ENCODE results near the gene GARNL3. TPM values are rescaled to one million over a fixed set of nuclear protein-coding genes. Genes with fewer than 3 reads are reported as not detected.

GARNL3 gene
- total RNA-seq, 1 donor from 2014 or later = 5.4 TPM

- Histone ChIP-seq H3K4me1 (ENCODE audit: insufficient read depth, low read length) (peaks cover 10% of the 10 kb centered on the region), H3K79me2 (ENCODE audit: insufficient read depth, low read length) (peaks cover 15% of the 10 kb centered on the region), H3K4me2 (ENCODE audit: low read length) (peak within 1 kb of the TSS; percentile 91), H2AFZ (ENCODE audit: low read depth, low read length) (peak within 1 kb of the TSS; percentile 78), H3K4me3 (ENCODE audit: insufficient read depth, low read depth, low read length) (peak within 1 kb of the TSS; percentile 58), H4K20me1 (ENCODE audit: insufficient read depth, low read length) (peaks cover 16% of the 10 kb centered on the region), H3K27me3 (ENCODE audit: insufficient read depth, low read length) (peaks cover 23% of the 10 kb centered on the region), H3K9ac (ENCODE audit: low read length) (peak within 1 kb of the TSS; percentile 74), H3K27ac (ENCODE audit: low read depth, low read length) (peak within 1 kb of the TSS; percentile 34), H3K9me3 (ENCODE audit: insufficient read depth, low read depth, low read length) (no peaks in the 10 kb centered on the region), H3K36me3 (ENCODE audit: insufficient read depth, low read length) (no peaks in the 10 kb centered on the region)
- Mint-ChIP-seq H3K4me1 (ENCODE audit: low read depth, unreplicated experiment) (peaks cover 5% of the 10 kb centered on the region), H3K9me3 (ENCODE audit: unreplicated experiment) (no peaks in the 10 kb centered on the region), H3K4me3 (ENCODE audit: unreplicated experiment) (peak within 1 kb of the TSS; percentile 81), H3K27ac (ENCODE audit: unreplicated experiment) (no peak within 1 kb of the TSS), H3K36me3 (ENCODE audit: low read depth, unreplicated experiment) (peaks cover 3% of the 10 kb centered on the region), H3K27me3 (ENCODE audit: low read depth, unreplicated experiment) (peaks cover 2% of the 10 kb centered on the region)
- DNase-seq (ENCODE audit: low read depth) = peak; percentile 96
- peak; percentile 60 for FAIRE-seq
- TF ChIP-seq CTCF (IDR thresholded peaks at IDR 0.05; ENCODE audit: insufficient read depth, low read depth, low read length) (no peak), EZH2 (IDR thresholded peaks at IDR 0.05; ENCODE audit: insufficient read depth, low read length) (no peak)
Measured at GRCh38 chr9:127396808-127397645, 132.5 kb downstream of the GARNL3 start, which contains the start of gene SLC2A8. SLC2A8 (plus strand) TSS chr9:127397169; CDS start chr9:127397231, 62 bp downstream.

- Histone ChIP-seq H2AFZ (ENCODE audit: low read depth, low read length) (peak overlapping the region; percentile 78), H3K27me3 (ENCODE audit: insufficient read depth, low read length) (peaks cover 18% of the 10 kb centered on the region), H3K4me1 (ENCODE audit: insufficient read depth, low read length) (peaks cover 10% of the 10 kb centered on the region), H3K79me2 (ENCODE audit: insufficient read depth, low read length) (peaks cover 15% of the 10 kb centered on the region), H3K4me2 (ENCODE audit: low read length) (peak overlapping the region; percentile 86), H3K27ac (ENCODE audit: low read depth, low read length) (no peak overlapping the region), H3K4me3 (ENCODE audit: insufficient read depth, low read depth, low read length) (peak overlapping the region; percentile 55), H3K36me3 (ENCODE audit: insufficient read depth, low read length) (no peaks in the 10 kb centered on the region), H4K20me1 (ENCODE audit: insufficient read depth, low read length) (peaks cover 16% of the 10 kb centered on the region), H3K9ac (ENCODE audit: low read length) (peak overlapping the region; percentile 74), H3K9me3 (ENCODE audit: insufficient read depth, low read depth, low read length) (no peaks in the 10 kb centered on the region)
- Mint-ChIP-seq H3K36me3 (ENCODE audit: low read depth, unreplicated experiment) (peaks cover 3% of the 10 kb centered on the region), H3K27me3 (ENCODE audit: low read depth, unreplicated experiment) (no peaks in the 10 kb centered on the region), H3K27ac (ENCODE audit: unreplicated experiment) (no peak overlapping the region), H3K9me3 (ENCODE audit: unreplicated experiment) (no peaks in the 10 kb centered on the region), H3K4me3 (ENCODE audit: unreplicated experiment) (peak overlapping the region; percentile 80), H3K4me1 (ENCODE audit: low read depth, unreplicated experiment) (peaks cover 5% of the 10 kb centered on the region)
- TF ChIP-seq CTCF (IDR thresholded peaks at IDR 0.05; ENCODE audit: insufficient read depth, low read depth, low read length) = peak; percentile 15
- no peak for TF ChIP-seq EZH2 (IDR thresholded peaks at IDR 0.05; ENCODE audit: insufficient read depth, low read length)
- DNase-seq (ENCODE audit: low read depth) (no peak), FAIRE-seq (no peak)
Measured at GRCh38 chr9:127397646-127398274, 133.2 kb downstream of the GARNL3 start.

Data from astrocyte (in vitro differentiated cells and primary cell).